GM19351 (cell line): ENCODE data around the gene TMTC1.
"Not testable (repeated sequence)": the region's sequence is repeated elsewhere in the genome, so short reads cannot be mapped to it uniquely, and the experiment has no call there.

ENCODE experiments used
- ATAC-seq: cut with Tn5 transposase; IDR thresholded peaks from one replicate; pipeline ENCODE4 v1.9.1; 2021; ENCODE audit warnings: mild to moderate bottlenecking, moderate library complexity; ENCODE audit not compliant: unreplicated experiment

TMTC1 gene

GRCh38 chr12:29783773-29784666 is at the start of gene TMTC1:
TMTC1 (minus strand) TSS chr12:29783942; CDS start chr12:29783751, 191 bp downstream.
- ATAC-seq: no peak

GRCh38 chr12:29831173-29831572 is 47.4 kb upstream of the TMTC1 start:
- no peak for ATAC-seq

- no peak for ATAC-seq
These were observed 46.6 kb upstream of the TMTC1 start for GRCh38 chr12:29830391-29830790.

GRCh38 chr12:29818916-29819623 is 35.3 kb upstream of the TMTC1 start:
- no peak for ATAC-seq

GRCh38 chr12:29816874-29817725 is 33.4 kb upstream of the TMTC1 start:
- ATAC-seq: no peak

GRCh38 chr12:29809616-29810361 is 26.0 kb upstream of the TMTC1 start:
- ATAC-seq: not testable (repeated sequence)

GRCh38 chr12:29807129-29807528 is 23.4 kb upstream of the TMTC1 start:
- ATAC-seq: no peak

- no peak for ATAC-seq
These were observed 20.3 kb upstream of the TMTC1 start for GRCh38 chr12:29804019-29804418.

- ATAC-seq: no peak
These were observed 15.8 kb upstream of the TMTC1 start for GRCh38 chr12:29799591-29799990.

- ATAC-seq: no peak
These were observed 14.0 kb upstream of the TMTC1 start for GRCh38 chr12:29797565-29798355.

GRCh38 chr12:29796823-29797263 is 13.1 kb upstream of the TMTC1 start:
- no peak for ATAC-seq

GRCh38 chr12:29795715-29796114 is 12.0 kb upstream of the TMTC1 start:
- ATAC-seq: no peak

- ATAC-seq: no peak
These were observed 11.1 kb upstream of the TMTC1 start for GRCh38 chr12:29794862-29795261.

- ATAC-seq: no peak
These were observed 9.1 kb upstream of the TMTC1 start for GRCh38 chr12:29792853-29793252.

GRCh38 chr12:29792132-29792531 is 8.4 kb upstream of the TMTC1 start:
- no peak for ATAC-seq

GRCh38 chr12:29782871-29783772 is 620 bp downstream of the TMTC1 start:
- ATAC-seq: peak; percentile 25

GRCh38 chr12:29782285-29782870 is 1.4 kb downstream of the TMTC1 start:
- ATAC-seq: peak; percentile 78

GRCh38 chr12:29781705-29782266 is 2.0 kb downstream of the TMTC1 start:
- peak; percentile 18 for ATAC-seq
